ENCODE data around the gene ATP9B.
"Not testable (repeated sequence)": the region's sequence is repeated elsewhere in the genome, so short reads cannot be mapped to it uniquely, and the experiment has no call there.

ATP9B gene

DNA sequence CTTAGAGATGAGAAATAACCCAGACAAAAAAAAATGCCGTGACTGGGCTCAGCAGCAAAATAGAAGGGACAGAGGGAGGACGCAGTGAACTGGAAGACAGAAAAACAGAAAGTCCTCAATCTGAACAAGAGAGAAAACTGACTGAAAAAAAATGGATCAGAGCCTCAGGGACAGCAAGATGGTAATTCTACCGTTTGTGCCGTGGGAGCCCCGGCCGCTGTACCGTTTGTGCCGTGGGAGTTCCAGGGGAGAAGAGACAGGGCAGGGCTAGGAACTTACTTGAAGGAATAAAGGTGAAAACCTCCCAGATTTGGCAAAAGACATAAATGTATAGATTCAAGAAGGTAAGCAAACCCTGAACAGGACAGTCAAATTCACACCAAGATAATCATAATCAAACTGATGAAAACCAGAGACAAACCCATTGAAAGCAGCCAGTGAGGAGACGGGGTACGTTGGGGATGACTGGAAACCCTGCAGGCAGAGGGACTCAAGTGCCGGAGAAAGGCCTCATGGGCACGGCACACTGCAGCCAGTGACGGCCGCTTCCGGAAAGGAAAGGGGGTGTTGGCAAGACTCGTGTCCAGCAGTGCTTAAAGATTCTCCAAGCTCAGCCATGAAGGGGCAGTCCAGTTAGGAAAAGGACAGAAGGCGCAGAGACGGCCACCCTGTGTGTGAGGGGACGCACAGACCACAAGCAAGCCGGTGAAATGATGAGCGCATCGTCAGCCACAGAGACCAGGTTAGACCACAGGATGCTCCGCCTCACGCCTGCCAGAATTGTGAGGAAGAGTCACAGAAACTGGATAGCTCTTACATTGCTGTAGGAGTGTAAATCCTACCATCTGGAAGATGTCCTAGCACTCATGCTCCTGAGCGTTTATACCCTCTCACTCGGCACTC is 286.5 kb downstream of the ATP9B start:
- no peak for DNase-seq (ENCODE audit: low read depth in 2 of 3, low spot score in 1 of 3)

DNA sequence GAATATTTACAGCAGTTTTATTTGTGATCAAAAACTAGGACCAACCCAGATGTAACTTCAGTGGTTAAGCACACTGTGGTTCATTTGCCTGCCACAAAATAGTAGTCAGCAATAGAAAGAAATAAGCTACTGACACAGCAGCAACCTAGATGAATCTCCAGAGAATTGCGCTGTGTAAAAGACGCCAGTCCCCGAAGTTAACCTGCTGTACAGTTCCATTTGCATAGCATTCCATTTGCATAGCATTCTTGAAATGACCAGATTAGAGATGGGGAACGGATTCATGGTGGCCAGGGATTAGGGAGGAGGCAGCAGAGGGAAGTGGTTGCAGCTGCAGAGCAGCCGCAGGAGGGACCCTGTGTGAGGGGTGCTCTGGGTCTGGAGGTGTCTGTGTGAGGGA is 287.2 kb downstream of the ATP9B start:
- DNase-seq (ENCODE audit: low read depth in 2 of 3, low spot score in 1 of 3): no peak

DNA sequence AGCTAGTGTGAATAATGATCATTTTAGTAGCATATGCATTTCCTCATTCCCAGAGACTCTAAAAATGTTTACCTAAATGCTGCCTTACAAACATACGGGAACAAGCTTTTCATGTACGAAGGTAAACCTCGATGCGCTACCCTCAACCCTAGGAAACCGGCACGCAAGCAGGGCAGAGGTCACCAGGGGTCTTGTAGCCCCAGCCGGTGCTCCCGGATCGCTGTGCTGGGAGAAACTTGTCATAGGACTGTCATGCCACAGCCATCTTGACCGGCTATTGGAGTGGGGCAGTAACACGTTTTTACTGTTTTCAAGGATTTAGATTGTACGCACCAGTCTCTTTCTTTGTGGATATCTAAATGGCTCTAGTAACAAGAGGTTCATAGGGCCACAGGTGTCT is 291.7 kb downstream of the ATP9B start:
- DNase-seq (ENCODE audit: low read depth in 2 of 3, low spot score in 1 of 3): no peak

DNA sequence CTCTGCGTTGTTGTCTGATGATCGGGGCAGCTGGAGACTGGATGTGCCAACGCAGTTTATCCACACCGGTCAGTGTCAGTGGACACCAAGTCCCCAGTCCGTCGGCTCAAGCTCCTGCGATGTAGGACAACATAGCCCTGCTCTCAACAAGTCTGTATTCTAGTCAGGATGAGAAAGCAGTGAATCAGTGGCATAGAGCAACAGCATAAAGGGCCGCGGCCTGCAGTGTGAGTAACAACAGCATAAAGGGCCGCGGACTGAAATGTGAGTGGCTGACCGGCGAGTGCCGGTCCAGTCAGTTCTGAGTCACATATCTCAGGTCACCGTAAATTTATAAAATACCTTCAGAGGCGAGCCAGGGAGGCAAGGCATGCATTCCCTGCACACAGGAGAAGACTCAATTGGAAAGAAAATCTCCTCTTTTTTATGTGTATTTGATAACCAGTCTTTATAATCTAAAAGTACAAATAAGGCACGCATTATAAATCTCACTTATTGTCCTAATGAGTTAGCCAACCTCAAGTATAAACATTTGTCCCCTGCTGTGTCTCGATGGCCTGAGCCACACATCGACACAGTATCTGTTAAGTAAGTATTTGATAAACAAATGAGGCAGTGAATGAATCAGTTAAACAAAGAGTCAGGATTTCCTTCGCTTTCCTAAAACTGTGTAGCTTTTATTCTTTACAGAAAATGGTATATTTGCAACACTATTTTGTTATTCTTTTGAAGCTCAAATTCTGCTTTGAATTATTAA is 292.8 kb downstream of the ATP9B start:
- no peak for DNase-seq (ENCODE audit: low read depth in 2 of 3, low spot score in 1 of 3)

DNA sequence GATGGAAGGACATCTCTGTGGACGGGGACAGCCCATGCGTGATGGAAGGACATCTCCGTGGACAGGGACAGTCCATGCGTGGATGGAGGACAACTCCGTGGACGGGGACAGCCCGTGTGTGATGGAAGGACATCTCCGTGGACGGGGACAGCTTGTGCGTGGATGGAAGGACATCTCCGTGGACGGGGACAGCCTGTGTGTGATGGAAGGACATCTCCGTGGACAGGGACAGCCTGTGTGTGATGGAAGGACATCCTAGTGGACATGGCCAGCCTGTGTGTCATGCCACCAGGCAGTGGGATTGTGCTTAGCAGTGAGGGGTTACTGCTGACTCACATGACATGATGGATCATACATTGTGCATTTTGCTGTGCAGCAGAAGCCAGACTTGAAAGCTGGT is 296.5 kb downstream of the ATP9B start:
- DNase-seq (ENCODE audit: low read depth in 2 of 3, low spot score in 1 of 3): no peak

DNA sequence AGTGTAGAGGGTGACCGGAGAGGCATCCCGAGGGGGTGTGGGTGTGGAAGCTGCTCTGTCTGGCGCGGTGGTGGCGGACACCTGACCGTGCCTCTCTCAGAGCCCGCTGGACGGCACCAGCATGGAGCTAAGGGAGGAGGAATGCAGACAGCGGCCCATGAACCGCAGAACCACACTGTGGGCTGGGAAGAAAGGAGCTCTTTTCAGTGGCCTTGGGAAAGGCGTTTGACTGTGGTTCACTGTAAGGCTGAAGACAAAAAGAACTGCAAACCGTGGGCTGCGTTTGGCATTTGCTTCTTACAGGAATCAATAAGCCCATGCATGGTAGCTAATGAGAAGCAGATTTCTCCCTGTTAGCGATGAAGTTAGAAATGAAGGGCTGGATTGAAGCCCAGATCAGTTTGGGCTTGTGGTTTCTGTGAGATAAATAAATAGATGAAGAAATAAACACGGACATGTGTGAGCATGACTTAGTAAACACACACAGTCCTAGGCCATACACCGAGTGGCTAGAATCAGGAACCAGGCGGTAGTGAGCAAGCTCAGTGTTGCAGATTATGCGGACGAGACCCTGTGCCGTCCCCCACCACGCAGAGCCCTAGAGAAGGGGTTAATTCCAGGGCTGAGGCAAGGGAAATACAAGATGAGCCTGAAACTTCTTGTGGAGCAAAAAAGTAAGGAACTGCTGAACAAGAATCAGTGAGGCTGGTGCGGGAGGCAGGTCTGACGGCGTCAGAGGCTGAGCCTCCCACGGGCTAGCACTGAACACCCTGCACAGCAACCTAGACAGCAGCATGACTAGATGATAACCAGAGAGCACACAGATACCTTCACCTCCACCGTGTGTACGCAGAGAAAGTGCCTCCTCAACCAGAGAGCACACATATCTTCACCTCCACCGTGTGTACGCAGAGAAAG is 297.2 kb downstream of the ATP9B start:
- DNase-seq (ENCODE audit: low read depth in 2 of 3, low spot score in 1 of 3): no peak

DNA sequence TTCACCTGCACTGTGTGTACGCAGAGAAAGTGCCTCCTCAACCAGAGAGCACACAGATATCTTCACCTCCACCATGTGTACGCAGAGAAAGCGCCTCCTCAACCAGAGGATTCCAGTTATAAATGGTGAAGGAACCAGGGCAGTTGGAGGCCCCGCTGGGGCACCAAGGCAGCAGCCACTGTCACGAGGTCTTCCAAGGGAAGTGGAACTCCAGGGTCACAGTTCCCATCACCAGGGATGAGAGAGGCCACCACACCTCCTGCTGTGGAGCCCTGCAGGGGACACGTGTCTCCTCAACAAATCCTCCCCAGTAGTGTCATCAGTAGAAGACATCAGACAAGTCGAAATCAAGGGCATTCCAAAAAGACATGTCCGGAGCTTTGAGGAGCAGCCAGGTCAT is 298.3 kb downstream of the ATP9B start:
- no peak for DNase-seq (ENCODE audit: low read depth in 2 of 3, low spot score in 1 of 3)

DNA sequence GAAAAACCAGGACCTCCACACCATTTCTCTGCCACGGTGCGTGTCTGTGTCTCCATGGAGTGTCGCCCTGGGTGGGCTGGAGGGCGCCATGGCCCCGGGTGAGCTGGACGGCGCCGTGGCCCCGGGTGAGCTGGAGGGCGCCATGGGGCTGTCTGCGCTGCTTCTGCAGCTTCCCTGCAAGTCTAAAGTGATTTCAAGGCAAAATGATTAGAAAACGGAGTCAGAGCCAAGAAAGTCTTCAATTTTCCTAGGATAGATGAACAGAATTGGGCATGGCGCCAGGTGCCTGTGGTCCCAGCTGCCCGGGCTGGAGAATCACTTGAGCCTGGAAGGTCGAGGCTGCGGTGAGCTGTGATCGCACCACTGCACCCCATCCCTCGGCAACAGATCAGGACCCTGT is 298.8 kb downstream of the ATP9B start:
- DNase-seq (ENCODE audit: low read depth in 2 of 3, low spot score in 1 of 3): no peak

DNA sequence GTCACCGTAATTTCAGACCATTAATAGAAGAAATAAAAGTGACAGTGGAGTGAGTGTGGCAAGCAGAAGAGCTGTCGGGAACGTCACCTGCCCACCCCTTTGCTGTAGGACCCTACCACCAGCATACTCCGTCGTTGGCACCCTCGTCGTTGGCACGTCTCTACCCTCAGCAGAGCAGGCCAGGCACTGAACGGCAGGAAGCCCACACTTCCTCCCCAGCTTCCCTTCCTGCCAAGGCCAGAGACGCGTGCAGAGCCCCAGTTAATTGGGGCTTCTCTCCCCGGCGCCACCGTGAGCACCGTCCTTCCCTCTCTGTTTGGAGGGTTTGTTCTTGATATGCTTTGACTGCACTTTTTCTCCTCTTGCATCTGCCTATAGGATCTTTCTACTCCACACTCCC is 299.5 kb downstream of the ATP9B start:
- DNase-seq (ENCODE audit: low read depth in 2 of 3, low spot score in 1 of 3): no peak

DNA sequence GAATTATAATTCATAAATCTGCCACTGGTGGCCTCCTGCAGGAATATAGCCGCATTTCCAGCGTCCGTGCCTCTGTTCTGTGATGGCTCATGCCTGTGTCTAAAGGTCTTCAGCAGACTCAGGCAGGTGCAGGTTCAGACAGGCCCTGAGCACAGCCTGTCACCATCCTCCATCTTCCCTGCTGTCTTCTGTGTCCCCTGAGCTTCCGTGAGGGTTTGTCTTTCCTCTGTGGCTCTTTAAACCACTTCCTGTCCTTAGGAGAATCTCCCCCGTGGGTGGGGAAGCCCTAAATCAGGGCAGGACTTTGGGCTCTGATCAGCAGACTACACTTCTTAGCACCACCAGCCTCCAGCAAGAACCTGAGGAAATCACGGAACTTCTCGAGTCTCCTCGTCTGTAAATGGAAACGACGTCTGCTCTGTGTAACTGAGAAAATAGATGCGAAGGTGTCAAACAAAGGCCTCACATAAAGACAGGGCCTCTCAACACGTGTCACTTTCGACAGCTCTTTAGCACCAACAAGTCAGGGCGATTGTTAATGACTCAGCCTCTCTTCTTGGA is 302.4 kb downstream of the ATP9B start:
- DNase-seq (ENCODE audit: low read depth in 2 of 3, low spot score in 1 of 3): no peak

DNA sequence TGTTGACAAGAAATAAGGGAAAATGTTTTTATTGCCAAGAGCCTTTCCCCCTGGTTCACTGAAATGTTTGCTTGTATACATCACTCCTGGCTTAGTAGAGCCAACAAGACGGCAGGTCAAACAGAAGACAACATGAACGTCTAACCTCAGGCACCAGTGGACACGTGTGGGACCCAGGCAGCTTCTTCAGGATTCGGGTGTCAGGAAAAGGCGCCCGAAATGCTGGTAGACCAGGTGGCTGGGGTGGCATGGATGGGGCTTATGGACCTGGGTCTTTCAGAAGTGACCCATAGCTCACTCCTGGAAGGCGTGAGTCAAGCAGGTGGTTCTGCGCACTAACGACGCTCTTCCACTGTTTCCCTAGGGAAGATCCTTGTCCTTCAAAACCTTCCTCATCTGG is 303.3 kb downstream of the ATP9B start:
- DNase-seq (ENCODE audit: low read depth in 2 of 3, low spot score in 1 of 3): no peak

DNA sequence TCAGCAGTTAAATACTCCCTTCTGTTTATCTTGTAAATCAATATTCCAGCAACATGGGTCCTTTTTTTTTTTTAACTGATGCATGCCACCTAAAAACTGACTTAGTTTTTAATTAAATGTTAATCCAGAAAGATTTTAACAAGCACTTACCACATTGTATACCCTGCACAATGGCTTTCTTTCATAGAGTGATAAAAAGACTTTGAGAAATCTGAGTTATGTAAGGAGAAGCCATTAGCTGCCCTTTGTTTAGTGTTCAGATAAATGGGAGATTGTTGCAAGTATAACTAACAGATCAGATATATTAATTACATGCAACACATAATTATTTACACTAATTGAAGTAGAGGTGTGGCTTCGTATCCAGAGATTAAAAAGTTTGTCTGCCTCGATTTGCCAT is 303.8 kb downstream of the ATP9B start:
- no peak for DNase-seq (ENCODE audit: low read depth in 2 of 3, low spot score in 1 of 3)

DNA sequence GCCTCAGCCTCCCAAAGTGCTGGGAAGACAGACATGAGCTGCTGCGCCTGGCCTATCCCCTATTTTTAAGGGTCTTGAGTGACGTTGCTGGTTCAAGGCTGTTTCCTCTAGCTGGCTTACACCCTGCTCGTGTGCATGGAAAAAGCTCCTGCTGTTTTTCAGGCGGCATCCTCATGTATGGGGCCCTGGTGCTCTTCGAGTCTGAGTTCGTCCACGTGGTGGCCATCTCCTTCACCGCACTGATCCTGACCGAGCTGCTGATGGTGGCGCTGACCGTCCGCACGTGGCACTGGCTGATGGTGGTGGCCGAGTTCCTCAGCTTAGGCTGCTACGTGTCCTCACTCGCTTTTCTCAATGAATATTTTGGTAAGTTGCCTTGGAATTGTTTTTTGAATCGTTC is 304.5 kb downstream of the ATP9B start:
- DNase-seq (ENCODE audit: low read depth in 2 of 3, low spot score in 1 of 3): no peak

DNA sequence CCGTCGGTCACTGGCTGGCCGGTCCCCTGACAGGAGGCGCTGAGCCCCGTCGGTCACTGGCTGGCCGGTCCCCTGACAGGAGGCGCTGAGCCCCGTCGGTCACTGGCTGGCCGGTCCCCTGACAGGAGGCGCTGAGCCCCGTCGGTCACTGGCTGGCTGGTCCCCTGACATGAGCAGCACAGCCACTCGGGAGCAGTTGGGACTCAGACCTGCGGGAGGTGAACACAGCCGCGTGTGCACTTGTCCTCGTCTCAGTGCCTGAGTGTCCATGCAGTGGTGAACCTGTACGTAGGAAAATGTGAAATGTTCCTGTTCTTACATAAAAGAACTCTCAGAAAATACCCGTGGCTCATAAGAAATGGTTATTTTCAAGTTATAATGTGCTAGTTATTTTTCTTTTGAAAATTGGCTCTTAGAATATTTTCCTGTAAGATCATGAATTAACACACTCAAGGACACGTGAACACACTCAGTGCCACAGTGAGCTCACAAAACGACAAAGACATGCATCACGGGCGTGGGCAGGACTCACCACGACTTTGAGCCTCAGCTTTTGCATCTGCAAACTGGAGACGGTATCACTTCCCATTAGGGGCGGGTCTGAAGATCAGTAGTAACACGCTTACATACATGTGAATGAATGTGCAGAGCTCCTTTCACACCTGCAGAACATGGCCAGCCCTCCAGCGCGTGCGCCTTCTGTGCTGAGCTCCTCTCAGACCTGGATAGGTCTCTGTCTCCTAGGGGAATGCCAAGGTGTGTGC is 305.4 kb downstream of the ATP9B start:
- DNase-seq (ENCODE audit: low read depth in 2 of 3, low spot score in 1 of 3): no peak

DNA sequence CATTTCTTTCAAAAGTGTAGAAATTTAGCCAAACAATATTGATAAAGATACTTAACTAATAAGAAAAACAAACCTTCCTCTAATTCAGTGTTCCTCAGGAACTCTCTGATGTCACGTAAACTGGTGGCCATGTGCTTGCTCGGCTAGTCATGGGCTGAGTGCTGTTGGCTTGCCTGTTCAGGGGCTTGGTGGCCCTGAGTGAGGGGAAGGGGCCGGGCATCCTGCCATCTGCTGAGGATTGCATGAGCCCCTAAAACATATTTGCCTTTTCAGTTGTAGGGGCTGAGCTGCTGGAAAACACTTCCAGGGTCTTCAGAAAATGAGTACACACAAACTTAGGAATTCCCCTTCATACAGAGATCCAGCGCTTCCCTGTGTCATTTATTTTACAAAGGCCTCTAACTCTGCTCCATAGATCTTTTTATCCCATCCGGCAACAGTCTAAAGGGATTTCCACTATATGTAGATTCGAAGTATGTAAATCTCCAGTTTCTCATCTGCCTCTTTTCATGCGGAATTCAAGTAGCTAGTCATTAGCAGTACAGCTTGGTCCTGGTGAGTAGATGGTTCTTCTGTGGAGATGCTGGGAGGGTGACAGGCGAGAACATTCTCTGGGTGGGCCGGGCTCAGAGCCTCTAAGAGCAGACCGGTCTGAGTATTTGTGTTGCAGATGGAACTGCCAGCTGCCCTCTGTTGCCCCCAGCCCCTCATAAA is 306.4 kb downstream of the ATP9B start:
- DNase-seq (ENCODE audit: low read depth in 2 of 3, low spot score in 1 of 3): no peak

DNA sequence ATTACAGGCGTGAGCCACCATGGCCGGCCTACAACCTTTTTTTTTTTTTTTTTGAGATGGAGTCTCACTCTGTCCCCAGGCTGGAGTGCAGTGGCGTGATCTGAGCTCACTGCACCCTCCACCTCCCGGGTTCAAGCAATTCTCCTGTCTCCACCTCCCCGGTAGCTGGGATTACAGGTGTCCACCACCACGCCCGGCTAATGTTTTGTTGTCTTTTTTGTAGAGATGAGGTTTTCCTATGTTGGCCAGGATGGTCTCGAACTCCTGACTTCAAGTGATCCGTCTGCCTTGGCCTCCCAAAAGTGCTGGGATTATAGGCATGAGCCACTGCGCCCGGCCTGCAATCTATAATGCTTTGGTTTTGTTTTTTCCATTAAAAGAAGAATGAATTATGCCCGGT is 307.5 kb downstream of the ATP9B start:
- DNase-seq (ENCODE audit: low read depth in 2 of 3, low spot score in 1 of 3): not testable (repeated sequence)

DNA sequence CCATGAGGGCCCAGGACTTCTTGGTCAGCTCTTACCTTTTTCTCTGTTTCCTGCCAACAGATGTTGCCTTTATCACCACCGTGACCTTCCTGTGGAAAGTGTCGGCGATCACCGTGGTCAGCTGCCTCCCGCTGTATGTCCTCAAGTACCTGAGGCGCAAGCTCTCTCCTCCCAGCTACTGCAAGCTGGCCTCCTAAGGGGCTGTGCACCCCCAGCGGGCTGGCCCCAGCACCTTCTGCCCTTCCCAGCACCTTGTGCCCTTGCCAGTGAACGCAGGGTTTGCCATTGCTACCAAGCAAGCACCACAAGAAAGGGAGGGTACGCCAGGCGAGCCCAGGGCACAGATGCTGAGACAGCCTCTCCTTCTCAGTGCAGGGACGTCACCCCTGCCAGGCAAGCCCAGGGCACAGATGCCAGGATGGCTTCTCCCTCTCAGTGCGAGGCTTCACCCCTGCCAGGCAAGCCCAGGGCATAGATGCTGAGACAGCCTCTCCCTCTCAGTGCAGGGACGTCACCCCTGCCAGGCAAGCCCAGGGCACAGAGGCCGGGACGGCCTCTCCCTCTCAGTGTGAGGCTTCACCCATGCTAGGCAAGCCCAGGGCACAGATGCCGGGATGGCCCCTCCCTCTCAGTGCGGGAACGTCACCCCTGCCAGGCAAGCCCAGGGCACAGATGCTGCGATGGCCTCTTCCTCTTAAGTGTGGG is 308.1 kb downstream of the ATP9B start:
- no peak for DNase-seq (ENCODE audit: low read depth in 2 of 3, low spot score in 1 of 3)

DNA sequence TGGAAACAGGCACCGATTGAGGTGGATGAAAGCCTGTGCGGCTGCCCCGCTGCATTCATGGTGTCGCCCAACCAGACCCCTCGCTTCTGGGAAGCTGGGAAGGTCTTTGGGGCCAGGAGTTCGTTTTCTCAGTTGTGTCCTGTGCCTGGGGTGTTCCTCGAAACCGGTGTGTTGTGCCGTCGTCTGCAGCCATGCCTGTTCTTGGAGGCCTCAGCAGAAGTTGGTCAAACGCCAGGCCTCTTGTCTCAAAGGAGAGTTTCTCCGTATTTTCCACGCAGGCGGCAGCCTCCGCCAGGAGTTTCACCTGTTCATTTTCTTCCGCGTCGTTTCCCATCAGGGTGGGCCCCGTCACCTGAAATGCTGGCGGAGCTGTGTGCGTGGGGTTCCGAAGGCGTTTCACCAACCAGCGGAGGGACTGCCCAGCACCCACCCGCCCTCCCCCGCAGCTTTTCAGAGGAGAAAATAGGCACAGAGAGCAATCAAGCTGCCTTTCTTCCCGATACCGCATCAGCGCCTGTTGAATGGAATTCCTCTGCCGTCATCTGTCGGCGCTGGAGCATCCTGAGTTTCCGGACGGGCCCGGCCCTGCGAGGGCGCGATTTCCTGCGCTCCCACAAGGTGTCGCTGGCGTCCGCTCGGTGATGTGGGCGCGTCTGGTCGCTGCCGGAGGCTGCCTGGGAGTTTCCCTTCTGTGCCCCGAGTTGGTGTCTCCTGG is 309.5 kb downstream of the ATP9B start:
- DNase-seq (ENCODE audit: low read depth in 2 of 3, low spot score in 1 of 3): peak; percentile 71 to 88 (median 71)
